NCI-H2029 treated with DMSO at 0.1 percent for 48 hours (cell line): ENCODE results near the gene ADAMTS7.
"Not testable (repeated sequence)": the region's sequence is repeated elsewhere in the genome, so short reads cannot be mapped to it uniquely, and the experiment has no call there.

Source experiments
- DNase-seq: peaks from one replicate; lab custom pipeline; 2025; lab: John Stamatoyannopoulos, UW

The ADAMTS7 gene, protein sequence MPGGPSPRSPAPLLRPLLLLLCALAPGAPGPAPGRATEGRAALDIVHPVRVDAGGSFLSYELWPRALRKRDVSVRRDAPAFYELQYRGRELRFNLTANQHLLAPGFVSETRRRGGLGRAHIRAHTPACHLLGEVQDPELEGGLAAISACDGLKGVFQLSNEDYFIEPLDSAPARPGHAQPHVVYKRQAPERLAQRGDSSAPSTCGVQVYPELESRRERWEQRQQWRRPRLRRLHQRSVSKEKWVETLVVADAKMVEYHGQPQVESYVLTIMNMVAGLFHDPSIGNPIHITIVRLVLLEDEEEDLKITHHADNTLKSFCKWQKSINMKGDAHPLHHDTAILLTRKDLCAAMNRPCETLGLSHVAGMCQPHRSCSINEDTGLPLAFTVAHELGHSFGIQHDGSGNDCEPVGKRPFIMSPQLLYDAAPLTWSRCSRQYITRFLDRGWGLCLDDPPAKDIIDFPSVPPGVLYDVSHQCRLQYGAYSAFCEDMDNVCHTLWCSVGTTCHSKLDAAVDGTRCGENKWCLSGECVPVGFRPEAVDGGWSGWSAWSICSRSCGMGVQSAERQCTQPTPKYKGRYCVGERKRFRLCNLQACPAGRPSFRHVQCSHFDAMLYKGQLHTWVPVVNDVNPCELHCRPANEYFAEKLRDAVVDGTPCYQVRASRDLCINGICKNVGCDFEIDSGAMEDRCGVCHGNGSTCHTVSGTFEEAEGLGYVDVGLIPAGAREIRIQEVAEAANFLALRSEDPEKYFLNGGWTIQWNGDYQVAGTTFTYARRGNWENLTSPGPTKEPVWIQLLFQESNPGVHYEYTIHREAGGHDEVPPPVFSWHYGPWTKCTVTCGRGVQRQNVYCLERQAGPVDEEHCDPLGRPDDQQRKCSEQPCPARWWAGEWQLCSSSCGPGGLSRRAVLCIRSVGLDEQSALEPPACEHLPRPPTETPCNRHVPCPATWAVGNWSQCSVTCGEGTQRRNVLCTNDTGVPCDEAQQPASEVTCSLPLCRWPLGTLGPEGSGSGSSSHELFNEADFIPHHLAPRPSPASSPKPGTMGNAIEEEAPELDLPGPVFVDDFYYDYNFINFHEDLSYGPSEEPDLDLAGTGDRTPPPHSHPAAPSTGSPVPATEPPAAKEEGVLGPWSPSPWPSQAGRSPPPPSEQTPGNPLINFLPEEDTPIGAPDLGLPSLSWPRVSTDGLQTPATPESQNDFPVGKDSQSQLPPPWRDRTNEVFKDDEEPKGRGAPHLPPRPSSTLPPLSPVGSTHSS (N-terminal part only)

DNA sequence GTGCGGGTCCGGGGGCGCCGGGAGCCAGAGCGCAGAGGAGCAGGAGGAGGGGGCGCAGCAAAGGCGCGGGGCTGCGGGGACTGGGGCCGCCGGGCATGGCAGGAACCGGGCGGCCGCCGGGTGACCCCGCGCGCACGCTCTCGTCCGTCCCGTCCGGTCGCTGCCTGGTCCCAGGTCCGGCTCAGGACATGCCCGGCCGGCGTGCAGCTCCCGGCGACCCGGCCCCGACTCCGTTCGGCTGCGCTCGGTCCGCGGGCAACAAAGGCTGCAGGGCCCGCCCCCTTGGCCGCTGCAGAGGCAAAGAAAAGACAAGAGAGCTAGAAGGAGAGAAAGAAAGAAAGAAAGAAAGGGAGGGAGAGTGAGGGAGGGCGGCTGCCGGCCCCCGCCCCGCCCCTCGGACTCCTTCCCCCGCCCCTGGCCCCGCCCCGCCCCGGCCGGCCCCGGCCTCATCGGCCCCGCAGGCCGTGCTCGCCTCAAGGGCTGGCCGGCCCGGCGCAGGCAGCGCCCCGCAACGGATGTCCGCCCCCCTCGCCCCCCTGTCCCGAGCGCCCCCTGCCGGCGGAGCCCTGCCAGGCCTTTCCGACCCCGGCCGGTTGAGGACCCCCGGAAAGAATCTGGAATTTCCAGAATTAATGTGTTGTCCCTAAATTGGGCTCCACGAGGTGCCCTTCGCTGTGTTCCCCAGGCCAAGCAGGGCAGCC is at the start of gene ADAMTS7:
Gene ADAMTS7 (minus strand): TSS at position 341 of the 701 bp plus-strand sequence. CDS start 244 bp downstream, at position 97.
- no peak for DNase-seq

DNA sequence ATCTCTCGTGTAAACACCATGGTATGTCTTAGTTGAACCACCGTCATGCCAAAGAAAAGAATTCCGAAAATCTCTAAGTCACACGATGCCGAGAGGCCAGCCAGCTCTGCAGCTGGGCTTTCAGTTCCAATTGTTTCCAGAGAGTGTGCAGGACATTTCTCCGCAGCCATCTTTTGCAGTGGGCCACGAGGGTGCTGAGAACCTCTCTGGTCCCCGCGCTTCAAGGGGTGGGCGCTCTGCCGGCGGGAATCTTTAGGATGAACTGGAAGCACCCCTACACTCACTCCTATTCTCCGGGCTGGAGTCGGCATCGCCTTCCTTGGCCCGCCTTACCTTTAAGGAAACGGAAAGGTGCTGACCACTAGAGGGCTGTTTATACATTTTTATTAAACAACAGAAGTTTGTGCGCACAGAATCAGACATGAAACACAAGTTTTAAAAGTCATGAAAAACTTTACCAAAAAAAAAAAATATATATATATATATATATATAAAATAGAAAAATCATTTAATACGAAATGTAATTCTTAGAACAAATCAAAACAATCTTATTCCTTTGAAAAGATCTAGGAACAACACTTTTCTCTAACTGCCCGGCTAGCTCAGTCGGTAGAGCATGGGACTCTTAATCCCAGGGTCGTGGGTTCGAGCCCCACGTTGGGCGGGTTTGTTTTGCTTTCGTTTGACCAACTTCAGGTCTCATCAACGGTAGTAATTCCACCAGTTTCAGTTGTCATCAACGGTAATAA is 48.9 kb upstream of the ADAMTS7 start:
- peak; percentile 5 for DNase-seq

DNA sequence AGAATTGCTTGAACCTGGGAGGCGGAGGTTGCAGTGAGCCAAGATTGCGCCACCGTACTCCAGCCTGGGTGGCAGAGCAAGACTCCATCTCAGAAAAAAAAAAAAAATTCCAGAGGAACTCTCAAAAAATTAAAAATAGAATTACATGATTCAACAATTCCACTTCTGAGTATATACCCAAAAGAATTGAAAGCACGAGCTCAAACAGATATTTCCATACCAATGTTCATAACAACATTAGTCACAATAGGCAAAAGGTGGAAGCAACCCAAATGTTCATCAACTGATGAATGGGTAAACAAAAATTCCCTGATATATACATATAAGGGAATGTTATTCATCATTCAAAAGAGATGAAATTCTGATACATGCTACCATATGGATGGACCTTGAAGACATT is 44.5 kb upstream of the ADAMTS7 start:
- no peak for DNase-seq

DNA sequence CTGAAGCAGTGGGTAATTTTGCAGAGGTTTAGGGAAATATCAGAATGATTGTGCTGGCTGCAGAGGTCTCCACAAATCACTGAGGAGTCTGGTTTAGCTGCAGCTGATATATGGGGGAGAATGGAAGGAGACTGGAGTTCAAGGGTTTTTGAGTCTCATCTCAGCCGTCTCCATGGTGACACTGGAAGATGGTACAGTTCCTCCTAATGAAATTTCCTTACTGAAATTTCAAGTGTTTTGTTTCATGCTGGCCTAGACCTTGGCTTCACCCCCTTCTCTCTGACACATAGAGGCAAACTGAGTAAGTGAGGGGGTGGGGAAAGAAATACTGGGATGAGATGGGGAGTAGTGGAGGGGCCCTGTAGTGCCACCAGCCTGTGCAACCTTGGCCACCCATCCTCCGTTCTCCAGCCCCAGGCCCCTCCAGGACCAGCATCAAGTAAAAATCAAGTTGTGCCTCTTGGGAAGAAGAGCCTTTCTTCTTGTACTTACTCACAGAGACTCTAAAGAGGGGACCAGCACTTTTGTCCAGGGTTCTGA is 43.6 kb upstream of the ADAMTS7 start:
- DNase-seq, result no peak

DNA sequence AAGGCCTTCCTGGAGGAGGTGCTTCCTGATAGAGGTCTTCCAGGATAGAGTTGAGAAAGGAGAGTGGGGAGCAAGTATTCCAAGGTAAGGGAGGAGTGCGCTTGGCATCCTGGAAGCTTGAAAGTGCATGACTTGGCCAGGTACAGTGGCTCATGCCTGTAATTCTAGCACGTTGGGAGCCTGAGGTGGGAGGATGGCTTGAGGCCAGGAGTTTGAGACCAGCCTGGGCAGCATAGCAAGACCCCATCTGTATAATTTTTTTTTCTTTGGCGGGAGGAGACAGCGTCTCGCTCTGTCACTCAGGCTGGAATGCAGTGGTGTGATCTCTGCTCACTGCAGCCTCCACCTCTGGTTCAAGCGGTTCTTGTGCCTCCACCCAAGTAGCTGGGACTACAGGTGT is 42.2 kb upstream of the ADAMTS7 start:
- no peak for DNase-seq

DNA sequence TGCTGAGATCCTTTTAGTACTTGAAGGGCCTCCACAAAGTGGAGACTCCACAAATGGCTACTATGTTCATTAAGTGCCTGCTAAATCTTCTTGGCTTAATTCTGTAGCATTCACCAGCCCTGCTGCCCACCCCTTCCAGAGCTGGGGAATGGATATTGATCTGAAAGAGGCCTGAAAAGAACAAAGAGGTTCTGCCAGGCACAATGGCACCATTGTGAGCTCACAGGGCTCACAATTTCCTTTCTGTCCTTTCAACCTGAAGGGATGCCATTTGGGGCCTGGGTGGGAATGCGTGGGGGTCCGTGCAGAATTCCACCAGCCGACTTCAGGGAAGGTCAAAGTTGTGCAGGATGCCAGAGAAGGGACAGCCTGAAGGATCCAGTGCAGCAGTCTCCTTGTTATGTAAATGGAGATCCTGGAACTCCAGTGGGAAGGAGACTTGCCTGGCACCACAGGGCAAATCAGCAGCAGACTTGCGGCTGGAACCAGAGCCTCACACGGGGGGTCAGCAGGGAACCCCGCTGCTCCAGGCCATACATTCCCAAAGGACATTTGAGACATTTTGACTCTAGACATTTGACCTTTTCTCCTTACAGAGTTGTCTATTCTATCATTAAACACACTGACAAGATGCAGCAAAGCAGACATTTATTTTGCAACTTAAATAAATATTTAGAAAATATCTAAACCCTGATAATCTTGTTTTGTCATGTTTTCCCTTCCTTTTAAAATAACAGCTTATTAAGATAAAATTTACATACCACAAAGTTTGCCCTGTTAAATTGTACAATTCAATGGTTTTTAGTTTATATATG is 39.9 kb upstream of the ADAMTS7 start:
- no peak for DNase-seq

DNA sequence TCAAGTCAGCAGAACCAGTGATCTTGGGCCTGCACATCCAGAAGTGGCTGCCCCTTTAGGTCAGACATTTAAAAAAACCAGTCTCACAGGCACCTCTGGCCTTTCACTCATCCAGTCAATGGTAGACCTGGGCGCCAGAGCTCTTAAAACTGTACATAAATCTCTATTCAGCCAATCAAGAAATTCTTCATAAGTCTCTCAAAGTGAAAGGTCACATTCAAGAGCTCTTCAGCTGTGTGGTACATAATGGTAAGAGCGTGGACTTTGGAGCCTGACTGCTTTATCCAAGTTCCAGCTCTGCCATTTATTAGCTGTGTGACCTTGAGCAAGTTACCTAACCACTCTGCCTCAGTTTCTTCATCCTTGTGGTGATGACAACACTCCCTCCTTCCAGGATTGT is 39.1 kb upstream of the ADAMTS7 start:
- no peak for DNase-seq

DNA sequence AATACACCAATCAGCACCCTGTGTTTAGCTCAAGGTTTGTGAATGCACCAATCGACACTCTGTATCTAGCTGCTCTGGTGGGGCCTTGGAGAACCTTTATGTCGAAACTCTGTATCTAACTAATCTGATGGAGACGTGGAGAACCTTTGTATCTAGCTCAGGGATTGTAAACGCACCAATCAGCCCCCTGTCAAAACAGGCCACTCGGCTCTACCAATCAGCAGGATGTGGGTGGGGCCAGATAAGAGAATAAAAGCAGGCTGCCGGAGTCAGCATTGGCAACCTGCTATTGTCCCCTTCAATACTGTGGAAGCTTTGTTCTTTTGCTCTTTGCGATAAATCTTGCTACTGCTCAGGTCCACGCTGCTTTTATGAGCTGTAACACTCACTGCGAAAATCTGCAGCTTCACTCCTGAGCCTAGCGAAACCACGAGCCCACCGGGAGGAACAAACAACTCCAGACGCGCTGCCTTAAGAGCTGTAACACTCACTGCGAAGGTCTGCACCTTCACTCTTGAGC is 36.2 kb upstream of the ADAMTS7 start:
- not testable (repeated sequence) for DNase-seq

DNA sequence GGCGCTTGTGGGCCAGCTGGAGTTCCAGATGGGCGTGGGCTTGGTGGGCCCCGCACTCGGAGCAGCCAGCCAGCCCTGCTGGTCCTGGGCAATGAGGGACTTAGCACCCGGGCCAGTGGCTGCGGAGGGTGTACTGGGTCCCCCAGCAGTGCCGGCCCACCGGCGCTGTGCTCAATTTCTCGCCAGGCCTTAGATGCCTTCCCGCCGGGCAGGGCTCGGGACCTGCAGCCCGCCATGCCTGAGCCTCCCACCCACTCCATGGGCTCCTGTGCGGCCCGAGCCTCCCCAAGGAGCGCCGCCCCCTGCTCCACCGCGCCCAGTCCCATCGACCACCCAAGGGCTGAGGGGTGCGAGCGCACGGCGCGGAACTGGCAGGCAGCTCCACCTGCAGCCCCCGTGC is 35.6 kb upstream of the ADAMTS7 start:
- not testable (repeated sequence) for DNase-seq

DNA sequence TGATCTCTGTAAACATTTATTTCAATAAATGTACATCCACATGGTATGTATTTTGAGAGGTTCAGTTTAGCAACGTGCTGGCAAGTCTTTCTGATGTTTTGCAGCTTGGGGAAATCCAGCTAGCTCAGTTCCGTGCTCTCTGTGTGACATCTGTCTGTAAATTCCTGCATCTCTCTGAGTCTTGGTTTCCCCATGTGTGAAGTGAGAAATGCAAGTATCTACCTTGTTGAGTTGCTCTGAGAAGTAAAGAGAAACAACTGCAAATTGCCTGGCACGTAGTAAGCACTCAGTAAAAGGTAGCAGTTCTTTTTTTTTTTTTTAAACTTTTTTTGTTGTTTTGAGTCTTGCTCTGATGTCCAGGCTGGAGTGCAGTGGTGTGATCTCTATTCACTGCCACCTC is 31.3 kb upstream of the ADAMTS7 start:
- DNase-seq, result no peak

DNA sequence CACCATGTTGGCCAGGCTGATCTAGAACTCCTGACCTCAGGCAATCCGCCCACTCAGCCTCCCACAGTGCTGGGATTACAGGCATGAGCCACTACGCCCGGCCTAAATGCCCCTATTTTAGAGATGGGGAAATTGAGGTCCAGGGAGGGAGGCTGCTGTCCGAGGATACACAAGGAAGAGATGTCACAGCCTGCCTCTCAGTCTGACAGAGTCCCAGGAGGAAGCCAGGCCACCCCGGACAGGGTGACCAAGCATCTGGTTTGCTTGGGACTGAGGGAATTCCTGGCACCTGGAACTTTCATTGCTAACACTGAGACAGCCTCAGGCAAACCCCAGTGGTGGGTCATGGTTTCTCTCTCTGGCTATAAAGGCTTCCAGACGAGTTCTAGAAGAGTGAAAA is 30.6 kb upstream of the ADAMTS7 start:
- no peak for DNase-seq

DNA sequence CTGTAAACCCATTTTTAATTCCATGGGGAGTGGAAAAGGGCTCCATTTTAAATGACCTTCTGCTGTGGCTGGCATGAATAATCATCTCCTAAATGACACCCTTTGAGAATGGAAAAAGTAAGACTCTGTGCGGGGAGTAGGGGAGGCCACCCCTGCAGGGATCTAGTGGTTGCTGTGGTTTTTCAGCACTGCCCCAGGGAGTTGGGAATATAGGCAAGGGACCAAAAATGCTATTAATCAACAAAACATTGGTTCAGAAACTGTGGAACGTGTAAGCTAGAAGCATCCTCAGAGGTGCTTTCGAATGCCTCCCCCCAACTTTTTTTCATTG is 30.1 kb upstream of the ADAMTS7 start:
- no peak for DNase-seq

DNA sequence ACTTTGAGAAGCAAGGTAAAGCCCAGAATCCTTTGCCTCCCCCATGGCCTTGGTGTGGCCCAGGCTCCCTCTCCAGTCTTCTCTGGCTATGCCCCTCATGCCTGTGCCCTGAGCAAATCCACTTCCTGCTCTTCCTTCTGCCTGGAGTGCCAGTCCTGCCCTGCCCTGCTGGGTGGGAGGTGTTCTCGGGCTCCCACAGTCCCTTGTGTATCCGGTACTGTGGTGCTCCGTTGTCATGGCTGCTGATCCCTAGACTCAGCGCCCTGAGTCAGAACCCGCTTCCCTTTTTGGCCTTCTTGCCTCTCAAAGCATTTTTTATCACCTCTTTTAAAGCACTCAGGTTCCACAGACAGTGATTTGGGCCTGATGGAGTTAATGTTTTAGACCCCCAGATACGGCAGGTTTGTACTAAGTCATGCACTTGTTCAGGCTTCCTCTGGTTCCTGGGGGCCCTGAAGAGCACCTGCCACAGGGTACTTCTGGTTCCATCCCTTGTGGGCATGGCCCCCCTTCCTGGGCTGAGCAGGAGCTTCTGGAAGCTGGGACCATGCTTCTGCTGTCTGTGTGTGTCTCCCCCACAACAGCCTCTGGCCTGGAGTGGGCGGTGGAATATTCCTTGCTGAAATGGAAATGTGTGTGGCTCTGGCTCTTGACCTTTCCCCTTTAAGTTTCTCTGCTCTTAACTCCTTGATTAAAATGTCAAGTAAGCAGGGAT is 29.6 kb upstream of the ADAMTS7 start:
- DNase-seq, result no peak

DNA sequence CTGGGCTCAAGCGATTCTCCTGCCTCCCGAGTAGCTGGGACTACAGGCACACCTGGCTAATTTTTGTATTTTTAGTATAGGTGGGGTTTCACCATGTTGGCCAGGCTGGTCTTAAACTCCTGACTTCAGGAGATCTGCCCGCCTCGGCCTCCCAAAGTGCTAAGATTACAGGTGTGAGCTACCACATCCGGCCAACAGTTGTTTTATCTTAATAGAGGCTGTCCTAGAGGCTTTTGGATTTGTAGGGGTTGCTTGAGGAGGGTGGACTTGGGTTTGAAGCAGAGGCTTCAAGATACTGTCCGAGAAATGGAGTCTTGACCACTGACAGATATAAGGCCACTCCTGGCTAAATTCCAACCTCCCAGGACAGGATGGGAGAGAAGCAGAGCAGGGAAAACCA is 27.9 kb upstream of the ADAMTS7 start:
- not testable (repeated sequence) for DNase-seq

DNA sequence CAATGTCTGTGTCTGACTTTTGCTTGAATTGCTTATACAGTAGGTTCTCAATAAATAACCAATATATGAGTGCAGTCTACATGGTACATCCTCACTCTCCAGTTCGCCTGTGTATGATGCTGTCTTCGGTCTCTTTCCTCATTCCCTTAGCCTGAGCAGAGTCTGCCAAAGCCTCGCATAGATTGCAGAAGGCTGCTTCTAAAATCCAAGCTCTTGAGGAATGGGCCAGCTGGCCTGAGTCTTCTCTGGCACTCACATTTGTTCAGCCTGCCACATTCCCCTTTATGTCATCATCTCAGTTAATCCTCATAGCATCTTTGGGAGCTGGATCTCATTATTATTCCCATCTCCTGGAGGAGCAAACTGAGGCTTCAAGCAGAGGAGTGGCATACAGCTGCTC is 27.2 kb upstream of the ADAMTS7 start:
- no peak for DNase-seq

DNA sequence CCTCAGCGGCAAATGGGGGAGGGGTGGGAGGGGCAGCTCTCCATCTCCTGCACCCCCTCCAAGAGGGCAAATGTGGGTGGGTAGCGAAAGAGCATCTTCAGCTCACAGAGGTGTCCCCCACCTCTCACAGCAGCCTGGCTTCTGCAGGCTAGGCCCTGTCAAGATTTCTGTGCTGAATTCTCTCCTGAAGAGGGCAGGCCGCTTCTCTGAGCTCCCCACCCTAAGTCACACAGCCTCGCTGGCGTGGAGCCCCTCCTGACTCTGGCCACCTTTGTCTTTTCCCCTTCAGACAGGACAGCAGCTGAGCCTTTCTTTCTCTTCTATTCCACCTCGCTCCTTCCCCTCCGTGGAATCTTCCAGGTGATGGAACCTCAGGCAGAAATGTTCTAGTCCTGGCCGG is 26.3 kb upstream of the ADAMTS7 start:
- no peak for DNase-seq

DNA sequence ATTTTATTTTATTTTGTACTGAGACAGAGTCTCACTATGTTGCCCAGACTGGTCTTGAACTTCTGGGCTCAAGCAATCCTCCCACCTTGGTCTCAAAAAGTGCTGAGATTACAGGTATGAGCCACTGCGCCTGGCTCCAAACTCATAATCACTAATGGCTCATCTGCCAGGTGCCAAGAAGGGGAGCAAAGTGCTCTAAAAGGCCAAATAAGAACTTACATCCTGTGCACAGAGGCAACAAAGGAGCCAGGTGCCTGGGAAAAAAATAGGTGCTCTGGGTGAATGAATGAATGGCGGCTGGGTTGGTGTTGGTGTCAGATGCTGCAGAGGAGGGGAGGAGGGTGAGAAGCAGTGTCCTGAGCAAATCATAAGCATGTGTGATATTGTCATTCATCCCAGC is 25.9 kb upstream of the ADAMTS7 start:
- DNase-seq, result no peak

DNA sequence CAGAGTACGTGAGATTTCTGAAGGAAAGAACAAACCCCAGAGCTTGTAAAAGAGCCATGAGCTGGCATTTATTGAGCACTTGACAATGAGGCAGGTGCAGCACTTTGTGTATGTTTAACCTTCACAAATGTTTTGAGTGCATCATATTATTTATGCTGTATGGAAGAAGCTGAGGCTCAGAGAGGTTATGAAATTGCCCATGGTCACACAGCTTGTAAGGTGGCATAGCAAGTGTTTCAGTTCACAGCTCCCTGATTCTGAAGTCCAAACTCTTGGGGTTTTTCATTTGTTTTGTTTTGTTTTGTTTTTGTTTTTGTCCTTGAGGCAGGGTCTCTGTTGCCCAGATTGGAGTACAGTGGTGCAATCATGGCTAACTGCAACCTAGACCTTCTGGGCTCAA is 25.1 kb upstream of the ADAMTS7 start:
- DNase-seq, result no peak
